Measurements from ENCODE around the gene HIPK3.

GRCh38 chr11:33396361-33396760 is 139.2 kb downstream of the HIPK3 start:
- TF ChIP-seq POLR2A (IDR thresholded peaks at IDR 0.05; ENCODE audit: low read length) (no peak), GATA1 (IDR thresholded peaks at IDR 0.05; ENCODE audit: low read depth, low read length) (no peak)
